ENCODE data around the gene OPTC. TPM values are rescaled to one million over a fixed set of nuclear protein-coding genes. Genes with fewer than 3 reads are reported as not detected.

OPTC gene
- total RNA-seq, 3 donors from 2014 or later (not counting 1 experiment from before 2014, with no cell fraction given): not detected

DNA sequence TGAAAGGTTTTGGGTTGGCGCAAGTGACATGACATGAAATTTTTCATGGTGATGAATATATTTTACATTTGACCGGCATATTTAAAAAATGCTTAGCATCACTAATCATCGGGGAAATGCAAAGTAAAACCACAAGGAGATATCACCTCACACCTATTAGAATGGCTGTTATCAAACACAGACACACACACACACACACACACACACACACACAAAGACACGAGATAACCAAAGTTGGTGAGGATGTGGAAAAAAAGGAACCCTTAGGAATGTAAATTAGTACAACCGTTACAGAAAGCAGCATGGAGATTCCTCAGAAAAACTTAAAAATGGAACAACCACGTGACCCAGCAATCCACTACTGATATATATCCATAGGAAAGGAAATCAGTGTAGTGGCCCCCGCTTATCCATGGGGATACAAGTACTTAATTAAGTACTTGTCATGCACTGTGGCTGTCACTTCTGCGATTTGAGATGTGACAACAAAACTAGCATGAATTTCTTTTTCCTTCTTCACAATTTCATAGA lies 34.2 kb upstream of the OPTC start:
- no peaks in the 10 kb centered on the region for H3K4me1 Mint-ChIP-seq
- no peak overlapping the region for H3K27ac ChIP-seq (ENCODE audit: low read length)
- no peak overlapping the region for H3K27ac Mint-ChIP-seq
- H3K4me1 ChIP-seq (ENCODE audit: control insufficient read depth, insufficient read depth, low read length): no peaks in the 10 kb centered on the region
- H3K4me3 ChIP-seq (ENCODE audit: low read length): no peak overlapping the region
- H3K36me3 ChIP-seq (ENCODE audit: control insufficient read depth, insufficient read depth, low read length): no peaks in the 10 kb centered on the region
- no peaks in the 10 kb centered on the region for H3K36me3 Mint-ChIP-seq
- no peaks in the 10 kb centered on the region for H3K9me3 ChIP-seq (ENCODE audit: control insufficient read depth, insufficient read depth, low read length)
- H3K9me3 Mint-ChIP-seq: no peaks in the 10 kb centered on the region
- no peaks in the 10 kb centered on the region for H3K27me3 ChIP-seq (ENCODE audit: control insufficient read depth, insufficient read depth, low read length)
- TF ChIP-seq, protein P1, sequence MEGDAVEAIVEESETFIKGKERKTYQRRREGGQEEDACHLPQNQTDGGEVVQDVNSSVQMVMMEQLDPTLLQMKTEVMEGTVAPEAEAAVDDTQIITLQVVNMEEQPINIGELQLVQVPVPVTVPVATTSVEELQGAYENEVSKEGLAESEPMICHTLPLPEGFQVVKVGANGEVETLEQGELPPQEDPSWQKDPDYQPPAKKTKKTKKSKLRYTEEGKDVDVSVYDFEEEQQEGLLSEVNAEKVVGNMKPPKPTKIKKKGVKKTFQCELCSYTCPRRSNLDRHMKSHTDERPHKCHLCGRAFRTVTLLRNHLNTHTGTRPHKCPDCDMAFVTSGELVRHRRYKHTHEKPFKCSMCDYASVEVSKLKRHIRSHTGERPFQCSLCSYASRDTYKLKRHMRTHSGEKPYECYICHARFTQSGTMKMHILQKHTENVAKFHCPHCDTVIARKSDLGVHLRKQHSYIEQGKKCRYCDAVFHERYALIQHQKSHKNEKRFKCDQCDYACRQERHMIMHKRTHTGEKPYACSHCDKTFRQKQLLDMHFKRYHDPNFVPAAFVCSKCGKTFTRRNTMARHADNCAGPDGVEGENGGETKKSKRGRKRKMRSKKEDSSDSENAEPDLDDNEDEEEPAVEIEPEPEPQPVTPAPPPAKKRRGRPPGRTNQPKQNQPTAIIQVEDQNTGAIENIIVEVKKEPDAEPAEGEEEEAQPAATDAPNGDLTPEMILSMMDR (IDR thresholded peaks at IDR 0.05): no peak
- DNase-seq (no peak), ATAC-seq (no peak)
- H3K4me3 Mint-ChIP-seq: no peak overlapping the region
- intact Hi-C loops (cut with micrococcal nuclease): no loop called here
- 71% methylated on average over 4 of the region's 8 CpGs for WGBS (ENCODE audit: insufficient coverage)
- H3K27me3 Mint-ChIP-seq (ENCODE audit: low read depth in 2 of 2): peaks cover 28 to 55% of the 10 kb centered on the region in 2 donors

DNA sequence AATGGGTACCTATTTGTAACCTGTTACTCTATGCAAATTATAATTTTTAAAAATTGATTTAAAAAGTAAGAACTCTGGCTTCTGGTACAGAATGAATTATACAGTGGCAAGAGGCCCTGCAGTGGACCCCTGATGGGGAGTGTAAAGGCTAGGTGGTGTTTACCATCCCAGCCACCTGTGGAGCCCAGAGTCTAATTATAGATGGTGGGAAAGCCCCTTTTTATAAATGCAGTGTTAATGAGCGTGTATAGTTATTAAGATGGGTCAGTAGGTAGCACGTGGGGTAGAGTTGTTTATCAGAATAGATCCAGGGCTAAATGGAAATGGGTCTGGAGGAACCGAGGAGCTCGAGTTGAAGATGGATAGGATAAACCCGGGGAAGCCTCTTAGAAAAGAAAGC lies 32.2 kb upstream of the OPTC start:
- H3K4me1 Mint-ChIP-seq: no peaks in the 10 kb centered on the region
- Histone ChIP-seq H3K4me1 (ENCODE audit: control insufficient read depth, insufficient read depth, low read length) (no peaks in the 10 kb centered on the region), H3K27me3 (ENCODE audit: control insufficient read depth, insufficient read depth, low read length) (no peaks in the 10 kb centered on the region), H3K4me3 (ENCODE audit: low read length) (no peak overlapping the region), H3K36me3 (ENCODE audit: control insufficient read depth, insufficient read depth, low read length) (no peaks in the 10 kb centered on the region), H3K9me3 (ENCODE audit: control insufficient read depth, insufficient read depth, low read length) (no peaks in the 10 kb centered on the region), H3K27ac (ENCODE audit: low read length) (no peak overlapping the region)
- peaks cover 26 to 55% of the 10 kb centered on the region in 2 donors for H3K27me3 Mint-ChIP-seq (ENCODE audit: low read depth in 2 of 2)
- TF ChIP-seq, protein P1 (IDR thresholded peaks at IDR 0.05): no peak
- 63% methylated on average over 5 of the region's 5 CpGs for WGBS (ENCODE audit: insufficient coverage)
- H3K27ac Mint-ChIP-seq: no peak overlapping the region
- intact Hi-C loops (cut with micrococcal nuclease): no loop called here
- H3K9me3 Mint-ChIP-seq: no peaks in the 10 kb centered on the region
- no peak for ATAC-seq
- H3K36me3 Mint-ChIP-seq: no peaks in the 10 kb centered on the region
- H3K4me3 Mint-ChIP-seq: no peak overlapping the region
- no peak for DNase-seq

DNA sequence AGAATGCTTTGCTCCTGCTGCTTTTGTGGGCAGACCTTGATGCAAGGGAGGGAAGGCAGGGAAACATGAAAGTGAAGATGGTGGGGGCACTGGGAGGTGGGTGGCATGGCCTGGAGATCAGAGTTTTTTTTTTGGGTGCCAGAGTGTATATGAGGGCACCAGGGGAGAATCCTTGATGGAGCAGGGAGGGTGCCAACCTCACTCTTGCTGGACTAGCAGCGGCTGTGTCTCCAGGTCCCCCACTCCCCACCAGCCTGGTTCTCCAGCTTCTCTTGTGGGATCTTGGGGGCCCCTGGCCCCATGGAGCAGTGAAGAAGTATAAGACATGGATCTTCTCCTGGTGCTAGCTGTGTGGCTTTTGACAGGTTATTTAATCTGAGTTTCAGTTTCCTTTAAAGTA lies 31.8 kb upstream of the OPTC start:
- H3K27me3 Mint-ChIP-seq (ENCODE audit: low read depth in 2 of 2): peaks cover 26 to 59% of the 10 kb centered on the region in 2 donors
- WGBS (ENCODE audit: insufficient coverage): 89% methylated on average over 1 of the region's 1 CpG

More for the DNA sequence above, 31.8 kb upstream of the OPTC start:
- TF ChIP-seq, protein P1 (IDR thresholded peaks at IDR 0.05): no peak
- intact Hi-C loops (cut with micrococcal nuclease): no loop called here
- Mint-ChIP-seq H3K36me3 (no peaks in the 10 kb centered on the region), H3K9me3 (no peaks in the 10 kb centered on the region), H3K4me3 (no peak overlapping the region), H3K27ac (no peak overlapping the region), H3K4me1 (no peaks in the 10 kb centered on the region)
- no peak overlapping the region for H3K27ac ChIP-seq (ENCODE audit: low read length)
- no peak overlapping the region for H3K4me3 ChIP-seq (ENCODE audit: low read length)
- no peak for ATAC-seq
- no peaks in the 10 kb centered on the region for H3K9me3 ChIP-seq (ENCODE audit: control insufficient read depth, insufficient read depth, low read length)
- no peak for DNase-seq
- no peaks in the 10 kb centered on the region for H3K36me3 ChIP-seq (ENCODE audit: control insufficient read depth, insufficient read depth, low read length)
- H3K27me3 ChIP-seq (ENCODE audit: control insufficient read depth, insufficient read depth, low read length): no peaks in the 10 kb centered on the region
- no peaks in the 10 kb centered on the region for H3K4me1 ChIP-seq (ENCODE audit: control insufficient read depth, insufficient read depth, low read length)
